ENCODE data around the gene NDUFS5. TPM values are rescaled to one million over a fixed set of nuclear protein-coding genes. Genes with fewer than 3 reads are reported as not detected.

The NDUFS5 gene
- polyA plus RNA-seq, 1 donor, result 266 TPM

GRCh38 chr1:39081271-39082009 is 55.3 kb downstream of the NDUFS5 start:
- H3K27me3 ChIP-seq (ENCODE audit: control insufficient read depth, insufficient read depth, low read length), result peaks cover 40% of the 10 kb centered on the region
- no peaks in the 10 kb centered on the region for H3K9me3 ChIP-seq (ENCODE audit: control insufficient read depth, low read depth, low read length)
- DNase-seq, result peak; percentile 17 to 44
- no peaks in the 10 kb centered on the region for H3K36me3 ChIP-seq (ENCODE audit: control insufficient read depth, insufficient read depth, low read length)
- no peak overlapping the region for H3K27ac ChIP-seq (ENCODE audit: low read length)
- H3K4me1 ChIP-seq (ENCODE audit: control insufficient read depth, insufficient read depth, low read length), result no peaks in the 10 kb centered on the region
- no CpG with 5 or more reads among the region's 105 CpGs for WGBS (ENCODE audit: insufficient coverage, low lambda C conversion rate)
- peak overlapping the region; percentile 30 for H3K4me3 ChIP-seq (ENCODE audit: low read length)

DNA sequence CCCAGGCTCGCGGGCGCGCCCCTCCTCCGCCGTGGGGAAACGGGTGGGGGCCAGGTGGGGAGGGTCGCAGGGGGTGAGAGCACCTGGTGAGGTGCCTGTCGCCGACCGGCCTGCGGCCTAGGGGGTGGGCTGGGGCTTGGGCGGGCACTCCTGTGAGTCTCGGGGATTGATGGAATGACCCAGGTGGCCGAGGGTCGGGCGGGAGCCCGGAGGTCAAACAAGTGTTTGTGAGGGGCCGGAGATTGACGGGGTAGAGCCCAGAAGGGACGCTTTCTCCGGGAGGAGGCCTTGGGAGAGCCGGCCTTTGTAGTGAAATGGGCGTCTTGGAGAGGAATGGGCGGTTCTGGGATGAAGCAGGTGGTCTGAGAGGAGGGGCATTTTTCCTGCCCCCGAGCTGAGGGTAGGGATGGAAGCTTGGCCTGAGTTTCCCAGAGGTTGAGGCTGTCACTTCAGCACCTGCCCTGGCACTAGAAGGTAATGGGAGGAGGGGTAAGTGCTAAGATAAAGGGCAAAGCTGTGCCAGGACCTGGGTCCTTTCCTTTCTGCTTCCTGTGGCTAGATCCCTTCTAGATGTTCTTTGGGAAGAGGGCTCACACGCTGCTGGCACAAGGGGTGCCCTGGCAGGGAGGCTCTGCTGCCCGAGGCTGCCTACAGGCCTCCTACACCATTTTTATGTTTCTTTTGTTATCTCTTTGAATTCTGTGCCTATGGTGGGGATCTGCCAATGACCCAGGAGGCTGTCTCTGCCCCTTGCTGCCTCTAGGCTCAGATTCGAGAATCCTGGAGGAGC is 56.1 kb downstream of the NDUFS5 start:
- DNase-seq, result no peak
- no peaks in the 10 kb centered on the region for H3K36me3 ChIP-seq (ENCODE audit: control insufficient read depth, insufficient read depth, low read length)
- WGBS (ENCODE audit: insufficient coverage, low lambda C conversion rate), result no CpG with 5 or more reads among the region's 29 CpGs
- no peaks in the 10 kb centered on the region for H3K4me1 ChIP-seq (ENCODE audit: control insufficient read depth, insufficient read depth, low read length)
- no peak overlapping the region for H3K27ac ChIP-seq (ENCODE audit: low read length)
- peak overlapping the region; percentile 7 for H3K4me3 ChIP-seq (ENCODE audit: low read length)
- no peaks in the 10 kb centered on the region for H3K9me3 ChIP-seq (ENCODE audit: control insufficient read depth, low read depth, low read length)
- H3K27me3 ChIP-seq (ENCODE audit: control insufficient read depth, insufficient read depth, low read length), result peaks cover 40% of the 10 kb centered on the region

GRCh38 chr1:39082811-39083576 is 56.8 kb downstream of the NDUFS5 start:
- no CpG with 5 or more reads among the region's 4 CpGs for WGBS (ENCODE audit: insufficient coverage, low lambda C conversion rate)
- Histone ChIP-seq H3K4me1 (ENCODE audit: control insufficient read depth, insufficient read depth, low read length) (no peaks in the 10 kb centered on the region), H3K27me3 (ENCODE audit: control insufficient read depth, insufficient read depth, low read length) (peaks cover 40% of the 10 kb centered on the region), H3K27ac (ENCODE audit: low read length) (no peak overlapping the region), H3K36me3 (ENCODE audit: control insufficient read depth, insufficient read depth, low read length) (no peaks in the 10 kb centered on the region), H3K4me3 (ENCODE audit: low read length) (no peak overlapping the region), H3K9me3 (ENCODE audit: control insufficient read depth, low read depth, low read length) (no peaks in the 10 kb centered on the region)
- DNase-seq, result no peak

DNA sequence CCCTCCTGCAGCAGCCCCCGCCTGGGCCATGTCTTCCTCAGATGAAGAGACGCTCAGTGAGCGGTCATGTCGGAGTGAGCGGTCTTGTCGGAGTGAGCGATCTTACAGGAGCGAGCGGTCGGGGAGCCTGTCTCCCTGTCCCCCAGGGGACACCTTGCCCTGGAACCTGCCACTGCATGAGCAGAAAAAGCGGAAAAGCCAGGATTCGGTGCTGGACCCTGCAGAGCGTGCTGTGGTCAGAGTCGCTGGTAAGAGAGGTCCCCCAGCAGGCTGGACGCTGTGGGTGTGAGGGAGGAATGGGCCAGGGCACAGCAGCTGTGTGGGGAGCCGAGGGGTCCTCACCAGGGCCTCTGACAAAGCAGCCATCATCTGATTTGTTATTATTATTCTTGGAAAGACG is 58.0 kb downstream of the NDUFS5 start:
- Histone ChIP-seq H3K27ac (ENCODE audit: low read length) (no peak overlapping the region), H3K9me3 (ENCODE audit: control insufficient read depth, low read depth, low read length) (no peaks in the 10 kb centered on the region), H3K27me3 (ENCODE audit: control insufficient read depth, insufficient read depth, low read length) (peaks cover 37% of the 10 kb centered on the region), H3K4me3 (ENCODE audit: low read length) (no peak overlapping the region), H3K36me3 (ENCODE audit: control insufficient read depth, insufficient read depth, low read length) (no peaks in the 10 kb centered on the region), H3K4me1 (ENCODE audit: control insufficient read depth, insufficient read depth, low read length) (no peaks in the 10 kb centered on the region)
- DNase-seq, result no peak
- WGBS (ENCODE audit: insufficient coverage, low lambda C conversion rate), result no CpG with 5 or more reads among the region's 17 CpGs

Other genes with a start within 250 kb of the NDUFS5 start
- gene RRAGC, start 166.6 kb upstream of the NDUFS5 start, polyA plus RNA-seq, result 28.6 TPM
- gene MYCBP, start 153.0 kb upstream of the NDUFS5 start, polyA plus RNA-seq, result 18.3 TPM
- 0.42 TPM for gene GJA9, start 144.8 kb upstream of the NDUFS5 start, polyA plus RNA-seq
- gene RHBDL2, start 84.5 kb upstream of the NDUFS5 start, polyA plus RNA-seq, result 0.72 TPM
- 49.3 TPM for gene AKIRIN1, start 35.1 kb upstream of the NDUFS5 start, polyA plus RNA-seq
- gene MACF1, start 178.3 kb downstream of the NDUFS5 start, polyA plus RNA-seq, result 99.5 TPM

All from large intestine (tissue), 3 donors.